ENCODE data around the gene RANBP9. TPM values are rescaled to one million over a fixed set of nuclear protein-coding genes. Genes with fewer than 3 reads are reported as not detected.

The RANBP9 gene
- total RNA-seq, 1 experiment from 2014 or later, result 35.9 TPM

GRCh38 chr6:13678255-13678983, 33.2 kb downstream of the RANBP9 start:
- DNase-seq (ENCODE audit: low read depth), result no peak

- no peak for DNase-seq (ENCODE audit: low read depth)
These were observed 33.8 kb downstream of the RANBP9 start for GRCh38 chr6:13677878-13678254.

GRCh38 chr6:13676551-13677156, 35.0 kb downstream of the RANBP9 start:
- no peak for DNase-seq (ENCODE audit: low read depth)

- no peak for DNase-seq (ENCODE audit: low read depth)
These were observed 37.0 kb downstream of the RANBP9 start for GRCh38 chr6:13674533-13675190.

GRCh38 chr6:13673825-13674444, 37.7 kb downstream of the RANBP9 start:
- DNase-seq (ENCODE audit: low read depth), result no peak

GRCh38 chr6:13673368-13673767, 38.3 kb downstream of the RANBP9 start:
- no peak for DNase-seq (ENCODE audit: low read depth)

GRCh38 chr6:13672904-13673303, 38.7 kb downstream of the RANBP9 start:
- DNase-seq (ENCODE audit: low read depth), result no peak

GRCh38 chr6:13671548-13672127, 40.0 kb downstream of the RANBP9 start:
- no peak for DNase-seq (ENCODE audit: low read depth)

GRCh38 chr6:13669476-13669875, 42.2 kb downstream of the RANBP9 start:
- no peak for DNase-seq (ENCODE audit: low read depth)

GRCh38 chr6:13668291-13668928, 43.2 kb downstream of the RANBP9 start:
- DNase-seq (ENCODE audit: low read depth), result no peak

GRCh38 chr6:13667655-13668054, 44.0 kb downstream of the RANBP9 start:
- DNase-seq (ENCODE audit: low read depth), result no peak

- DNase-seq (ENCODE audit: low read depth), result peak; percentile 27
These were observed 45.2 kb downstream of the RANBP9 start for GRCh38 chr6:13666194-13667105.

GRCh38 chr6:13664703-13665352, 46.8 kb downstream of the RANBP9 start:
- DNase-seq (ENCODE audit: low read depth), result no peak

- no peak for DNase-seq (ENCODE audit: low read depth)
These were observed 47.6 kb downstream of the RANBP9 start for GRCh38 chr6:13663986-13664385.

GRCh38 chr6:13662651-13663334, 48.8 kb downstream of the RANBP9 start:
- DNase-seq (ENCODE audit: low read depth), result no peak

- no peak for DNase-seq (ENCODE audit: low read depth)
These were observed 50.0 kb downstream of the RANBP9 start for GRCh38 chr6:13661647-13662046.

- DNase-seq (ENCODE audit: low read depth), result no peak
These were observed 50.7 kb downstream of the RANBP9 start for GRCh38 chr6:13660893-13661292.

- no peak for DNase-seq (ENCODE audit: low read depth)
These were observed 51.4 kb downstream of the RANBP9 start for GRCh38 chr6:13660273-13660672.

- no peak for DNase-seq (ENCODE audit: low read depth)
These were observed 55.9 kb downstream of the RANBP9 start for GRCh38 chr6:13655700-13656099.

All from LHCN-M2 (cell line).